GM21360 (cell line): Measurements from ENCODE around the gene THSD4.

Experiments used
- ATAC-seq: cut with Tn5 transposase; IDR thresholded peaks from one replicate; pipeline ENCODE4 v1.9.1; 2021; ENCODE audit warnings: mild to moderate bottlenecking, moderate library complexity; ENCODE audit not compliant: unreplicated experiment

THSD4 gene

GRCh38 chr15:71688509-71689094 lies 573.3 kb downstream of the THSD4 start:
- no peak for ATAC-seq

- ATAC-seq, result no peak
Observed at GRCh38 chr15:71691081-71691457, 575.8 kb downstream of the THSD4 start.

- ATAC-seq, result no peak
Observed at GRCh38 chr15:71691458-71692417, 576.5 kb downstream of the THSD4 start.

GRCh38 chr15:71697236-71697635 lies 582.0 kb downstream of the THSD4 start:
- ATAC-seq, result no peak

- ATAC-seq, result no peak
Observed at GRCh38 chr15:71698030-71698429, 582.8 kb downstream of the THSD4 start.

- no peak for ATAC-seq
Observed at GRCh38 chr15:71698742-71699141, 583.5 kb downstream of the THSD4 start.

GRCh38 chr15:71699977-71700376 lies 584.7 kb downstream of the THSD4 start:
- no peak for ATAC-seq

- no peak for ATAC-seq
Observed at GRCh38 chr15:71701808-71702207, 586.5 kb downstream of the THSD4 start.

GRCh38 chr15:71702496-71702895 lies 587.2 kb downstream of the THSD4 start:
- ATAC-seq, result no peak

GRCh38 chr15:71705151-71705550 lies 589.9 kb downstream of the THSD4 start:
- no peak for ATAC-seq

GRCh38 chr15:71706461-71707229 lies 591.4 kb downstream of the THSD4 start:
- no peak for ATAC-seq

- ATAC-seq, result no peak
Observed at GRCh38 chr15:71707230-71708050, 592.2 kb downstream of the THSD4 start.

GRCh38 chr15:71708051-71708429 lies 592.8 kb downstream of the THSD4 start:
- no peak for ATAC-seq

GRCh38 chr15:71708741-71709140 lies 593.5 kb downstream of the THSD4 start:
- no peak for ATAC-seq

- no peak for ATAC-seq
Observed at GRCh38 chr15:71709808-71710418, 594.6 kb downstream of the THSD4 start.

GRCh38 chr15:71712182-71712581 lies 596.9 kb downstream of the THSD4 start:
- ATAC-seq, result no peak

GRCh38 chr15:71713191-71713809 lies 598.0 kb downstream of the THSD4 start:
- no peak for ATAC-seq

- no peak for ATAC-seq
Observed at GRCh38 chr15:71715914-71716313, 600.6 kb downstream of the THSD4 start.

GRCh38 chr15:71716990-71717389 lies 601.7 kb downstream of the THSD4 start:
- no peak for ATAC-seq
